Measurements from ENCODE around the gene LPCAT1. TPM values are rescaled to one million over a fixed set of nuclear protein-coding genes. Genes with fewer than 3 reads are reported as not detected.

The LPCAT1 gene
- total RNA-seq, 1 donor from 2014 or later = 37.9 TPM

GRCh38 chr5:1445689-1446601 is 77.8 kb downstream of the LPCAT1 start:
- no peak overlapping the region for H3K4me3 Mint-ChIP-seq (ENCODE audit: unreplicated experiment)
- peaks cover 62% of the 10 kb centered on the region for H3K27me3 Mint-ChIP-seq (ENCODE audit: unreplicated experiment)
- H3K27ac Mint-ChIP-seq (ENCODE audit: unreplicated experiment) = no peak overlapping the region
- H3K4me1 Mint-ChIP-seq (ENCODE audit: unreplicated experiment) = peaks cover 2% of the 10 kb centered on the region
- DNase-seq (ENCODE audit: extremely low spot score, unreplicated experiment) = no peak
- no peaks in the 10 kb centered on the region for H3K36me3 Mint-ChIP-seq (ENCODE audit: unreplicated experiment)
- no peaks in the 10 kb centered on the region for H3K9me3 Mint-ChIP-seq (ENCODE audit: unreplicated experiment)
- no peak for TF ChIP-seq CTCF (IDR thresholded peaks at IDR 0.05)

- TF ChIP-seq CTCF (IDR thresholded peaks at IDR 0.05) = no peak
- no peak for DNase-seq (ENCODE audit: extremely low spot score, unreplicated experiment)
- H3K36me3 Mint-ChIP-seq (ENCODE audit: unreplicated experiment) = no peaks in the 10 kb centered on the region
- H3K9me3 Mint-ChIP-seq (ENCODE audit: unreplicated experiment) = peaks cover 1% of the 10 kb centered on the region
- no peak within 1 kb of the TSS for H3K4me3 Mint-ChIP-seq (ENCODE audit: unreplicated experiment)
- peaks cover 56% of the 10 kb centered on the region for H3K27me3 Mint-ChIP-seq (ENCODE audit: unreplicated experiment)
- no peak within 1 kb of the TSS for H3K27ac Mint-ChIP-seq (ENCODE audit: unreplicated experiment)
- peaks cover 2% of the 10 kb centered on the region for H3K4me1 Mint-ChIP-seq (ENCODE audit: unreplicated experiment)
Measured at GRCh38 chr5:1445313-1445688, 78.5 kb downstream of the LPCAT1 start, which contains the start of gene SLC6A3. SLC6A3 (minus strand) TSS chr5:1445440; CDS start chr5:1443197, 2,243 bp downstream.

GRCh38 chr5:1444361-1445189 is 79.2 kb downstream of the LPCAT1 start:
- H3K4me3 Mint-ChIP-seq (ENCODE audit: unreplicated experiment) = no peak overlapping the region
- H3K9me3 Mint-ChIP-seq (ENCODE audit: unreplicated experiment) = peaks cover 7% of the 10 kb centered on the region
- H3K36me3 Mint-ChIP-seq (ENCODE audit: unreplicated experiment) = no peaks in the 10 kb centered on the region
- peaks cover 2% of the 10 kb centered on the region for H3K4me1 Mint-ChIP-seq (ENCODE audit: unreplicated experiment)
- TF ChIP-seq CTCF (IDR thresholded peaks at IDR 0.05) = no peak
- peaks cover 53% of the 10 kb centered on the region for H3K27me3 Mint-ChIP-seq (ENCODE audit: unreplicated experiment)
- H3K27ac Mint-ChIP-seq (ENCODE audit: unreplicated experiment) = no peak overlapping the region
- DNase-seq (ENCODE audit: extremely low spot score, unreplicated experiment) = no peak

- no peak for DNase-seq (ENCODE audit: extremely low spot score, unreplicated experiment)
- Mint-ChIP-seq H3K4me3 (ENCODE audit: unreplicated experiment) (no peak overlapping the region), H3K27me3 (ENCODE audit: unreplicated experiment) (peaks cover 47% of the 10 kb centered on the region), H3K4me1 (ENCODE audit: unreplicated experiment) (peaks cover 2% of the 10 kb centered on the region), H3K36me3 (ENCODE audit: unreplicated experiment) (no peaks in the 10 kb centered on the region), H3K27ac (ENCODE audit: unreplicated experiment) (no peak overlapping the region), H3K9me3 (ENCODE audit: unreplicated experiment) (peaks cover 7% of the 10 kb centered on the region)
- no peak for TF ChIP-seq CTCF (IDR thresholded peaks at IDR 0.05)
Measured at GRCh38 chr5:1443991-1444360, 79.8 kb downstream of the LPCAT1 start.

- DNase-seq (ENCODE audit: extremely low spot score, unreplicated experiment) = no peak
- Mint-ChIP-seq H3K9me3 (ENCODE audit: unreplicated experiment) (peaks cover 7% of the 10 kb centered on the region), H3K27ac (ENCODE audit: unreplicated experiment) (no peak overlapping the region), H3K4me1 (ENCODE audit: unreplicated experiment) (peaks cover 2% of the 10 kb centered on the region), H3K4me3 (ENCODE audit: unreplicated experiment) (no peak overlapping the region), H3K27me3 (ENCODE audit: unreplicated experiment) (peaks cover 41% of the 10 kb centered on the region), H3K36me3 (ENCODE audit: unreplicated experiment) (no peaks in the 10 kb centered on the region)
- TF ChIP-seq CTCF (IDR thresholded peaks at IDR 0.05) = no peak
Measured at GRCh38 chr5:1443171-1443570, 80.6 kb downstream of the LPCAT1 start.
